ENCODE measurements around the gene SMOC2. TPM values are rescaled to one million over a fixed set of nuclear protein-coding genes. Genes with fewer than 3 reads are reported as not detected.
"Not testable (repeated sequence)": the region's sequence is repeated elsewhere in the genome, so short reads cannot be mapped to it uniquely, and the experiment has no call there.

The SMOC2 gene
- total RNA-seq, 1 experiment from 2014 or later = 0.42 TPM

DNA sequence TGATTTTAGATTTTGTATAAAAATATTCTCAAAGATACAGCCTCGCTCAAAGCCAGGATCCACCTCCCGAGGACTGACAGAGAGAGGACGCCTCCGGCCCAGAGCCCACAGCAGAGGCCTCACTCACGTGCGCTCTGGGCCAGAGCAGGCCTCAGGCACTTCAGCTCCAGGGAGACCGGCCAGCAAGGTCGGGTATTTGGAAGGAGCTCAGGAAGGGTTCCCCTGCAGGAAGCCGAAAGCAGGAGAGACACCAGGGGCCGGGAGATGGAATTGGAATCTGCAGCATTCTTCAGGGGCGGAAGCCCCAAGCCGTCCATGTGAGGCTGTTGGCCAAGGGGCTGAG is 251.9 kb downstream of the SMOC2 start:
- H3K27me3 ChIP-seq (ENCODE audit: insufficient read depth, low read length); H3K79me2 ChIP-seq (ENCODE audit: insufficient read depth, low read length); H3K9me3 ChIP-seq (ENCODE audit: control insufficient read depth in 1 of 2, insufficient read depth in 1 of 2, low read depth in 1 of 2, low read length in 2 of 2); POLR2A ChIA-PET; H3K4me1 ChIP-seq (ENCODE audit: control insufficient read depth in 1 of 2, insufficient read depth in 2 of 2, low read length in 2 of 2); CTCF ChIA-PET; H3K27ac ChIP-seq (ENCODE audit: low read depth, low read length); H3K4me3 ChIP-seq (replicated peaks in 1 of 2; ENCODE audit: low read depth in 1 of 2, low read length in 2 of 2); DNase-seq (ENCODE audit: low read depth, low spot score); H2AFZ ChIP-seq (ENCODE audit: low read depth, low read length, poor library complexity, severe bottlenecking); H4K20me1 ChIP-seq (ENCODE audit: insufficient read depth); BruUV-seq (replicated peaks); ATAC-seq; H3K9me2 ChIP-seq (ENCODE audit: insufficient read depth); H3K9ac ChIP-seq (ENCODE audit: low read length); intact Hi-C loops (cut with micrococcal nuclease); H3K4me2 ChIP-seq (ENCODE audit: low read length); H3K36me3 ChIP-seq (ENCODE audit: control insufficient read depth in 1 of 2, insufficient read depth in 2 of 2, low read length in 2 of 2); RAD21 ChIA-PET (ENCODE audit: low non-redundant PET in 1 of 2, low total read pairs in 2 of 2, uncharacterized antibody in 2 of 2, unreplicated experiment in 2 of 2): not testable (repeated sequence)

DNA sequence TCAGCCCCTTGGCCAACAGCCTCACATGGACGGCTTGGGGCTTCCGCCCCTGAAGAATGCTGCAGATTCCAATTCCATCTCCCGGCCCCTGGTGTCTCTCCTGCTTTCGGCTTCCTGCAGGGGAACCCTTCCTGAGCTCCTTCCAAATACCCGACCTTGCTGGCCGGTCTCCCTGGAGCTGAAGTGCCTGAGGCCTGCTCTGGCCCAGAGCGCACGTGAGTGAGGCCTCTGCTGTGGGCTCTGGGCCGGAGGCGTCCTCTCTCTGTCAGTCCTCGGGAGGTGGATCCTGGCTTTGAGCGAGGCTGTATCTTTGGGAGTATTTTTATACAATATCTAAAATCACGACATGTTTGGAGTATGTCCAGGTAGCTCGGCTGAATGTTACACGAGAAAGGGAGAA is 253.8 kb downstream of the SMOC2 start:
- H4K20me1 ChIP-seq (ENCODE audit: insufficient read depth); H3K4me2 ChIP-seq (ENCODE audit: low read length); H3K9ac ChIP-seq (ENCODE audit: low read length); H3K4me3 ChIP-seq (replicated peaks in 1 of 2; ENCODE audit: low read depth in 1 of 2, low read length in 2 of 2); H2AFZ ChIP-seq (ENCODE audit: low read depth, low read length, poor library complexity, severe bottlenecking); H3K4me1 ChIP-seq (ENCODE audit: control insufficient read depth in 1 of 2, insufficient read depth in 2 of 2, low read length in 2 of 2); H3K27ac ChIP-seq (ENCODE audit: low read depth, low read length); intact Hi-C loops (cut with micrococcal nuclease); BruUV-seq (replicated peaks); RAD21 ChIA-PET (ENCODE audit: low non-redundant PET in 1 of 2, low total read pairs in 2 of 2, uncharacterized antibody in 2 of 2, unreplicated experiment in 2 of 2); DNase-seq (ENCODE audit: low read depth, low spot score); H3K27me3 ChIP-seq (ENCODE audit: insufficient read depth, low read length); POLR2A ChIA-PET; H3K9me2 ChIP-seq (ENCODE audit: insufficient read depth); ATAC-seq; H3K36me3 ChIP-seq (ENCODE audit: control insufficient read depth in 1 of 2, insufficient read depth in 2 of 2, low read length in 2 of 2); H3K9me3 ChIP-seq (ENCODE audit: control insufficient read depth in 1 of 2, insufficient read depth in 1 of 2, low read depth in 1 of 2, low read length in 2 of 2); H3K79me2 ChIP-seq (ENCODE audit: insufficient read depth, low read length); CTCF ChIA-PET: not testable (repeated sequence)

DNA sequence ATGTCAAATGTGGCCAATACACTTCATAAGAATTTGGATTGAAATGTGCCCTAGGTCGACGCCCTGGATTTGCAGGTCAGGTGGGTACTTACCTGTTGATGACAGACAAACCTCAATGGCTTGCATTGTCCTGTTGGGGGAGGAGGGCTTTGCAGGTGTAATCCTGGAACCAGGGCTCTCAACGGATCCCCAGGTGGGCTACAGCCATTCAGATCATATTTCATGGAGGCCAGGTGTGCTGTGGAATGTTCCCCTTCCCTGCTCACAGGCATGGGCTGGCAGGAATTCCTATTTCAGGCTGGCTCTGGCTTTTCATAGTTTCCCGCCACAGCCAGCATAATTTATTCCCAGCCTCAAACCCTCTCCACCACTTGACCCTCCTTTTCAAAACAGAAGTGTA is 254.7 kb downstream of the SMOC2 start:
- H3K36me3 ChIP-seq (ENCODE audit: control insufficient read depth in 1 of 2, insufficient read depth in 2 of 2, low read length in 2 of 2) = no peaks in the 10 kb centered on the region
- ChIA-PET POLR2A (no interaction called here), RAD21 (ENCODE audit: low non-redundant PET in 1 of 2, low total read pairs in 2 of 2, uncharacterized antibody in 2 of 2, unreplicated experiment in 2 of 2) (no interaction called here), CTCF (no interaction called here)
- H4K20me1 ChIP-seq (ENCODE audit: insufficient read depth) = no peaks in the 10 kb centered on the region
- H3K9me2 ChIP-seq (ENCODE audit: insufficient read depth) = no peaks in the 10 kb centered on the region
- no peak overlapping the region for H3K4me3 ChIP-seq (replicated peaks in 1 of 2; ENCODE audit: low read depth in 1 of 2, low read length in 2 of 2)
- H3K27ac ChIP-seq (ENCODE audit: low read depth, low read length) = no peak overlapping the region
- ATAC-seq = no peak
- H2AFZ ChIP-seq (ENCODE audit: low read depth, low read length, poor library complexity, severe bottlenecking) = no peak overlapping the region
- no TSS peak for BruUV-seq (replicated peaks)
- H3K79me2 ChIP-seq (ENCODE audit: insufficient read depth, low read length) = no peaks in the 10 kb centered on the region
- H3K9ac ChIP-seq (ENCODE audit: low read length) = no peak overlapping the region
- intact Hi-C loops (cut with micrococcal nuclease) = no loop called here
- H3K9me3 ChIP-seq (ENCODE audit: control insufficient read depth in 1 of 2, insufficient read depth in 1 of 2, low read depth in 1 of 2, low read length in 2 of 2) = no peaks in the 10 kb centered on the region
- no peak for DNase-seq (ENCODE audit: low read depth, low spot score)
- H3K4me1 ChIP-seq (ENCODE audit: control insufficient read depth in 1 of 2, insufficient read depth in 2 of 2, low read length in 2 of 2) = peaks cover 0 to 4% of the 10 kb centered on the region in 2 experiments; a peak in 1 of 4 replicates
- no peak overlapping the region for H3K4me2 ChIP-seq (ENCODE audit: low read length)
- no peaks in the 10 kb centered on the region for H3K27me3 ChIP-seq (ENCODE audit: insufficient read depth, low read length)
- no peak for TF ChIP-seq ZNF274 (IDR thresholded peaks at IDR 0.05; ENCODE audit: low read depth, low read length)
- no peak for TF ChIP-seq POLR2AphosphoS5 (IDR thresholded peaks at IDR 0.05; ENCODE audit: low read depth, low read length)
- no peak for TF ChIP-seq EGR1 (IDR thresholded peaks at IDR 0.05; ENCODE audit: low read depth)
- TF ChIP-seq YY1 (IDR thresholded peaks at IDR 0.05; ENCODE audit: extremely low read depth, insufficient replicate concordance, low read depth, low read length) = no peak
- TF ChIP-seq EZH2 (IDR thresholded peaks at IDR 0.05) = no peak
- TF ChIP-seq RAD21 (IDR thresholded peaks at IDR 0.05; ENCODE audit: low read depth) = no peak
- no peak for TF ChIP-seq CBX3 (IDR thresholded peaks at IDR 0.05; ENCODE audit: low read depth)
- TF ChIP-seq JUND (IDR thresholded peaks at IDR 0.05) = no peak
- no peak for TF ChIP-seq POLR2A (IDR thresholded peaks at IDR 0.05; ENCODE audit: borderline replicate concordance, extremely low read depth, insufficient read depth, insufficient read length)
- TF ChIP-seq, protein P1, sequence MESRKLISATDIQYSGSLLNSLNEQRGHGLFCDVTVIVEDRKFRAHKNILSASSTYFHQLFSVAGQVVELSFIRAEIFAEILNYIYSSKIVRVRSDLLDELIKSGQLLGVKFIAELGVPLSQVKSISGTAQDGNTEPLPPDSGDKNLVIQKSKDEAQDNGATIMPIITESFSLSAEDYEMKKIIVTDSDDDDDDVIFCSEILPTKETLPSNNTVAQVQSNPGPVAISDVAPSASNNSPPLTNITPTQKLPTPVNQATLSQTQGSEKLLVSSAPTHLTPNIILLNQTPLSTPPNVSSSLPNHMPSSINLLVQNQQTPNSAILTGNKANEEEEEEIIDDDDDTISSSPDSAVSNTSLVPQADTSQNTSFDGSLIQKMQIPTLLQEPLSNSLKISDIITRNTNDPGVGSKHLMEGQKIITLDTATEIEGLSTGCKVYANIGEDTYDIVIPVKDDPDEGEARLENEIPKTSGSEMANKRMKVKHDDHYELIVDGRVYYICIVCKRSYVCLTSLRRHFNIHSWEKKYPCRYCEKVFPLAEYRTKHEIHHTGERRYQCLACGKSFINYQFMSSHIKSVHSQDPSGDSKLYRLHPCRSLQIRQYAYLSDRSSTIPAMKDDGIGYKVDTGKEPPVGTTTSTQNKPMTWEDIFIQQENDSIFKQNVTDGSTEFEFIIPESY (IDR thresholded peaks at IDR 0.05; ENCODE audit: extremely low read depth, insufficient replicate concordance, low read length) = no peak
- TF ChIP-seq, protein P2, sequence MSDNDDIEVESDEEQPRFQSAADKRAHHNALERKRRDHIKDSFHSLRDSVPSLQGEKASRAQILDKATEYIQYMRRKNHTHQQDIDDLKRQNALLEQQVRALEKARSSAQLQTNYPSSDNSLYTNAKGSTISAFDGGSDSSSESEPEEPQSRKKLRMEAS (IDR thresholded peaks at IDR 0.05) = no peak
- no peak for TF ChIP-seq FOSL1 (IDR thresholded peaks at IDR 0.05; ENCODE audit: low read depth)
